ENCODE data around the gene RASA3. TPM values are rescaled to one million over a fixed set of nuclear protein-coding genes. Genes with fewer than 3 reads are reported as not detected.

The RASA3 gene
- total RNA-seq, 3 donors from 2014 or later (not counting 1 experiment from before 2014, with no cell fraction given), result 252 to 277 (median 274) TPM

GRCh38 chr13:114124921-114125320 is 7.5 kb downstream of the RASA3 start:
- H3K9me3 ChIP-seq (ENCODE audit: control insufficient read depth, insufficient read depth, low read length), result no peaks in the 10 kb centered on the region
- intact Hi-C loops (cut with micrococcal nuclease), result no loop called here
- peak overlapping the region; percentile 30 for H3K27ac ChIP-seq (ENCODE audit: low read length)
- no peaks in the 10 kb centered on the region for H3K27me3 ChIP-seq (ENCODE audit: control insufficient read depth, insufficient read depth, low read length)
- peaks cover 23% of the 10 kb centered on the region for H3K36me3 ChIP-seq (ENCODE audit: control insufficient read depth, insufficient read depth, low read length)
- no peaks in the 10 kb centered on the region for H3K9me3 Mint-ChIP-seq
- H3K4me1 ChIP-seq (ENCODE audit: control insufficient read depth, insufficient read depth, low read length), result peaks cover 96% of the 10 kb centered on the region
- ATAC-seq (peak; percentile 12 to 54 (median 36)), DNase-seq (peak; percentile 67 to 87)
- peak overlapping the region; percentile 84 for H3K4me3 Mint-ChIP-seq
- no peaks in the 10 kb centered on the region for H3K27me3 Mint-ChIP-seq (ENCODE audit: low read depth in 2 of 2)
- H3K4me1 Mint-ChIP-seq, result peaks cover 79 to 94% of the 10 kb centered on the region in 2 donors
- H3K36me3 Mint-ChIP-seq, result no peaks in the 10 kb centered on the region
- TF ChIP-seq CTCF (IDR thresholded peaks at IDR 0.05), result no peak
- peak overlapping the region; percentile 91 to 92 for H3K27ac Mint-ChIP-seq
- H3K4me3 ChIP-seq (ENCODE audit: low read length), result no peak overlapping the region
- 18% methylated on average over 9 of the region's 9 CpGs for WGBS (ENCODE audit: insufficient coverage)

- Histone ChIP-seq H3K27me3 (ENCODE audit: control insufficient read depth, insufficient read depth, low read length) (no peaks in the 10 kb centered on the region), H3K4me1 (ENCODE audit: control insufficient read depth, insufficient read depth, low read length) (peaks cover 96% of the 10 kb centered on the region), H3K4me3 (ENCODE audit: low read length) (no peak overlapping the region), H3K36me3 (ENCODE audit: control insufficient read depth, insufficient read depth, low read length) (peaks cover 23% of the 10 kb centered on the region), H3K9me3 (ENCODE audit: control insufficient read depth, insufficient read depth, low read length) (no peaks in the 10 kb centered on the region), H3K27ac (ENCODE audit: low read length) (peak overlapping the region; percentile 30)
- H3K9me3 Mint-ChIP-seq, result no peaks in the 10 kb centered on the region
- peak overlapping the region; percentile 84 for H3K4me3 Mint-ChIP-seq
- ATAC-seq (no peak), DNase-seq (peak in 1 of 2 donors; percentile 16)
- no peaks in the 10 kb centered on the region for H3K36me3 Mint-ChIP-seq
- peak overlapping the region; percentile 91 to 92 for H3K27ac Mint-ChIP-seq
- no peaks in the 10 kb centered on the region for H3K27me3 Mint-ChIP-seq (ENCODE audit: low read depth in 2 of 2)
- TF ChIP-seq CTCF (IDR thresholded peaks at IDR 0.05), result no peak
- WGBS (ENCODE audit: insufficient coverage), result 93% methylated on average over 18 of the region's 18 CpGs
- peaks cover 75 to 91% of the 10 kb centered on the region in 2 donors for H3K4me1 Mint-ChIP-seq
- intact Hi-C loops (cut with micrococcal nuclease), result no loop called here
Measured at GRCh38 chr13:114124431-114124830, 8.0 kb downstream of the RASA3 start.

GRCh38 chr13:114123876-114124275 is 8.5 kb downstream of the RASA3 start:
- Mint-ChIP-seq H3K9me3 (no peaks in the 10 kb centered on the region), H3K4me1 (peaks cover 75 to 91% of the 10 kb centered on the region in 2 donors), H3K27ac (peak overlapping the region; percentile 91 to 92), H3K4me3 (no peak overlapping the region), H3K36me3 (no peaks in the 10 kb centered on the region), H3K27me3 (ENCODE audit: low read depth in 2 of 2) (no peaks in the 10 kb centered on the region)
- Histone ChIP-seq H3K4me3 (ENCODE audit: low read length) (no peak overlapping the region), H3K9me3 (ENCODE audit: control insufficient read depth, insufficient read depth, low read length) (no peaks in the 10 kb centered on the region), H3K36me3 (ENCODE audit: control insufficient read depth, insufficient read depth, low read length) (peaks cover 23% of the 10 kb centered on the region), H3K27ac (ENCODE audit: low read length) (peak overlapping the region; percentile 3), H3K4me1 (ENCODE audit: control insufficient read depth, insufficient read depth, low read length) (peaks cover 95% of the 10 kb centered on the region), H3K27me3 (ENCODE audit: control insufficient read depth, insufficient read depth, low read length) (no peaks in the 10 kb centered on the region)
- no peak for ATAC-seq
- no peak for DNase-seq
- 93% methylated on average over 14 of the region's 14 CpGs for WGBS (ENCODE audit: insufficient coverage)
- intact Hi-C loops (cut with micrococcal nuclease), result no loop called here
- no peak for TF ChIP-seq CTCF (IDR thresholded peaks at IDR 0.05)

- intact Hi-C loops (cut with micrococcal nuclease), result no loop called here
- peak overlapping the region; percentile 91 to 92 for H3K27ac Mint-ChIP-seq
- DNase-seq (no peak), ATAC-seq (no peak)
- Histone ChIP-seq H3K4me1 (ENCODE audit: control insufficient read depth, insufficient read depth, low read length) (peaks cover 95% of the 10 kb centered on the region), H3K36me3 (ENCODE audit: control insufficient read depth, insufficient read depth, low read length) (peaks cover 23% of the 10 kb centered on the region), H3K4me3 (ENCODE audit: low read length) (no peak overlapping the region), H3K9me3 (ENCODE audit: control insufficient read depth, insufficient read depth, low read length) (no peaks in the 10 kb centered on the region), H3K27me3 (ENCODE audit: control insufficient read depth, insufficient read depth, low read length) (no peaks in the 10 kb centered on the region), H3K27ac (ENCODE audit: low read length) (no peak overlapping the region)
- no peak for TF ChIP-seq CTCF (IDR thresholded peaks at IDR 0.05)
- 81% methylated on average over 17 of the region's 17 CpGs for WGBS (ENCODE audit: insufficient coverage)
- no peaks in the 10 kb centered on the region for H3K27me3 Mint-ChIP-seq (ENCODE audit: low read depth in 2 of 2)
- H3K36me3 Mint-ChIP-seq, result no peaks in the 10 kb centered on the region
- H3K4me1 Mint-ChIP-seq, result peaks cover 75 to 91% of the 10 kb centered on the region in 2 donors
- peak overlapping the region; percentile 71 for H3K4me3 Mint-ChIP-seq
- H3K9me3 Mint-ChIP-seq, result no peaks in the 10 kb centered on the region
Measured at GRCh38 chr13:114123448-114123847, 9.0 kb downstream of the RASA3 start.

All from natural killer cell (primary cell).